Spinal cord (tissue), 10 donors: ENCODE measurements around the gene DACH2. TPM values are rescaled to one million over a fixed set of nuclear protein-coding genes. Genes with fewer than 3 reads are reported as not detected.
A peak's percentile ranks its signal among the peaks of the same experiment; 100 is the strongest.
"Not testable (repeated sequence)": the region's sequence is repeated elsewhere in the genome, so short reads cannot be mapped to it uniquely, and the experiment has no call there.

ENCODE experiments used
- DNase-seq, 6 donors: peaks; one replicate each; pipeline versions ENCODE4 v3.0.0 to v3.0.0-alpha.2; 2013 to 2015; ENCODE audit warnings: low spot score in 6 of 6, low read depth in 4 of 6
- H3K27ac ChIP-seq: one replicate; pipeline ENCODE4 v1.5.1; 2013; ENCODE audit warnings: low read depth, low read length, control low read depth
- H3K27me3 ChIP-seq: one replicate; pipeline ENCODE4 v1.6.1; 2013; ENCODE audit warnings: low read length; ENCODE audit not compliant: control insufficient read depth, insufficient read depth
- H3K36me3 ChIP-seq: one replicate; pipeline ENCODE4 v1.6.1; 2013; ENCODE audit warnings: low read length; ENCODE audit not compliant: control insufficient read depth, insufficient read depth
- H3K4me1 ChIP-seq: one replicate; pipeline ENCODE4 v1.6.1; 2013; ENCODE audit warnings: low read length; ENCODE audit not compliant: control insufficient read depth, insufficient read depth
- H3K4me3 ChIP-seq: one replicate; pipeline ENCODE4 v1.5.1; 2013; ENCODE audit warnings: low read depth, low read length, control low read depth
- H3K9me3 ChIP-seq: one replicate; pipeline ENCODE4 v1.6.1; 2013; ENCODE audit warnings: low read length; ENCODE audit not compliant: control insufficient read depth, insufficient read depth
- WGBS: methylation state at CpG from one replicate; pipeline ENCODE4 v1.1.5; 2013; ENCODE audit warnings: missing lambda C conversion rate; ENCODE audit not compliant: insufficient coverage; 5-methylcytosine and 5-hydroxymethylcytosine counted together
- polyA plus RNA-seq, 2 donors: library from polyadenylated mRNA; unstranded; fragments of 120-200 nt; gene quantifications; one replicate each; pipeline ENCODE4 v1.2.1, GENCODE V29; 2013; ENCODE audit not compliant: insufficient read length in 2 of 2
- total RNA-seq, 2 donors: library from RNA; depleted of rRNA in 1 of 2; stranded (reverse); fragments of 120-200 nt in 1 of 2; fragments of >200 nt in 1 of 2; gene quantifications; one replicate each; pipeline versions ENCODE4 v1.2.3 to v1.2.4, GENCODE V29; 2013 to 2014
- donor health status: healthy.

Gene DACH2
- total and polyA plus RNA-seq, 4 donors, result 5.4 to 9.1 (median 7.8) TPM

- Histone ChIP-seq H3K9me3 (no peaks in the 10 kb centered on the region), H3K4me3 (peak overlapping the region; percentile 55), H3K27ac (no peak overlapping the region), H3K36me3 (no peaks in the 10 kb centered on the region), H3K4me1 (peaks cover 6% of the 10 kb centered on the region), H3K27me3 (peaks cover 26% of the 10 kb centered on the region)
- 24% methylated on average over 8 of the region's 11 CpGs for whole genome bisulfite sequencing
- peak in 2 of 6 donors; percentile 3 to 8 for DNase-seq
Measured at GRCh38 chrX:86149119-86149518, 868 bp downstream of the DACH2 start.

DNA sequence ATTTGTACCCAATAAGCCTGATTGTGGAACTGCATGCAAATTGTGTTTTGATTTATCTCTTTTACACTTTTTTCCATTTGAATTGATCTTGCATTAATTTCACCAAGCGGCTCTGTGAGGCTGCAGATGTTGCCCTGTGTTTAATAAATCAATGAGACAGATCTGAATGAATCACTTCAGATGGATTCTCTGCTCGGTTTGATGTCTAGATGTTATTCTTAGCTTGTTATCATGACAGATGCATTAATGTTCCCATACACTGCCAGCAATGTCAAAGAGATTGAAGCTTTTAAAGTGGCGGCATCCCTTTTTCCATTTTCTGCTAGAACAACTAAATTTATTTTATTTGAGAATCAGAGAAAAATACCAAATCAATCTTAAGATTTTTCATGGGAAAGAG lies 6.3 kb downstream of the DACH2 start:
- peaks cover 10% of the 10 kb centered on the region for H3K27me3 ChIP-seq
- no peaks in the 10 kb centered on the region for H3K4me1 ChIP-seq
- H3K36me3 ChIP-seq, result no peaks in the 10 kb centered on the region
- no CpG with 5 or more reads among the region's 3 CpGs for WGBS
- no peak overlapping the region for H3K4me3 ChIP-seq
- H3K27ac ChIP-seq, result no peak overlapping the region
- DNase-seq, result peak in 2 of 6 donors; percentile 5 to 30
- no peaks in the 10 kb centered on the region for H3K9me3 ChIP-seq

DNA sequence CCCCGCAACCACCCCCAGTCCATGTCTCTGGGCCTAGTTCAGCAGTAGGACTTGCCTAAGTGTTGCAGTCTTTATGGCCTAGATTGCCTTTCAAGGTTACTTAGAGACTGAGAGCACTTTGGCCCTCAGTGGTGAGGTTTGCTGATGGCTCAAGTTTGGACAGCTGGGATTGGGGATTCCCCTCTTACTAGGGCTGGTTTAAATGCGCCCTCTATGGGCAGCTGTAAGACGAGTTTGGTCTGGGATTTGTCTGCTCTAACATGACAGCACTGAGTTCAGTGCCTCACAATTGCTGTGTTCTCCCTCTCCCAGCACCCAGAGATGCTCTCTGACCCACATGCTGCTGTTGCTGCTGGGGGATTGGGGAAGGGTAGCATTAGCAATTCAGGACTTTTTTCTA lies 23.1 kb downstream of the DACH2 start:
- no peak for DNase-seq
- WGBS, result 75% methylated on average over 1 of the region's 3 CpGs
- no peak overlapping the region for H3K27ac ChIP-seq
- H3K4me3 ChIP-seq, result no peak overlapping the region
- H3K27me3 ChIP-seq, result peaks cover 2% of the 10 kb centered on the region
- no peaks in the 10 kb centered on the region for H3K36me3 ChIP-seq
- no peaks in the 10 kb centered on the region for H3K4me1 ChIP-seq
- no peaks in the 10 kb centered on the region for H3K9me3 ChIP-seq

GRCh38 chrX:86178906-86179305 lies 30.7 kb downstream of the DACH2 start:
- no peaks in the 10 kb centered on the region for H3K36me3 ChIP-seq
- no peak overlapping the region for H3K4me3 ChIP-seq
- DNase-seq, result peak in 1 of 6 donors; percentile 4
- no peak overlapping the region for H3K27ac ChIP-seq
- no peaks in the 10 kb centered on the region for H3K9me3 ChIP-seq
- H3K27me3 ChIP-seq, result peaks cover 2% of the 10 kb centered on the region
- no CpG with 5 or more reads among the region's 1 CpG for WGBS
- H3K4me1 ChIP-seq, result no peaks in the 10 kb centered on the region

DNA sequence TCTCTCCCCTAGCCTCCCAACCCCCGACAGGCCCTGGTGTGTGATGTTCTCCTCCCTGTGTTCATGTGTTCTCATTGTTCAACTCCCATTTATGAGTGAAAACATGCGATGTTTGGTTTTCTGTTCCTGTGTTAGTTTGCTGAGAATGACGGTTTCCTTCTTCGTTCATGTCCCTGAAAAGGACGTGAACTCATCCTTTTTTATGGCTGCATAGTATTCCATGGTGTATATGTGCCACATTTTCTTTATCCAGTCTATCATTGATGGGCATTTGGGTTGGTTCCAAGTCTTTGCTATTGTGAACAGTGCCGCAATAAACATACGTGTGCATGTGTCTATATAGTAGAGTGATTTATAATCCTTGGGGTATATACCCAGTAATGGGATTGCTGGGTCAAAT lies 33.1 kb downstream of the DACH2 start:
- not testable (repeated sequence) for H3K36me3 ChIP-seq, H3K27ac ChIP-seq, DNase-seq, H3K4me3 ChIP-seq, H3K4me1 ChIP-seq, H3K27me3 ChIP-seq, H3K9me3 ChIP-seq
- no CpG with 5 or more reads among the region's 7 CpGs for WGBS

- Histone ChIP-seq H3K27me3 (no peaks in the 10 kb centered on the region), H3K4me1 (no peaks in the 10 kb centered on the region), H3K36me3 (no peaks in the 10 kb centered on the region), H3K9me3 (no peaks in the 10 kb centered on the region), H3K27ac (no peak overlapping the region), H3K4me3 (no peak overlapping the region)
- DNase-seq, result no peak
- no CpG with 5 or more reads among the region's 1 CpG for WGBS
Measured at GRCh38 chrX:86192827-86193226, 44.6 kb downstream of the DACH2 start.

- no peak for DNase-seq
- Histone ChIP-seq H3K4me1 (no peaks in the 10 kb centered on the region), H3K4me3 (no peak overlapping the region), H3K36me3 (no peaks in the 10 kb centered on the region), H3K27ac (no peak overlapping the region), H3K9me3 (no peaks in the 10 kb centered on the region), H3K27me3 (no peaks in the 10 kb centered on the region)
- 86% methylated on average over 6 of the region's 6 CpGs for whole genome bisulfite sequencing
Measured at GRCh38 chrX:86194758-86195157, 46.5 kb downstream of the DACH2 start.

GRCh38 chrX:86195343-86195742 lies 47.1 kb downstream of the DACH2 start:
- no peak for DNase-seq
- Histone ChIP-seq H3K27me3 (no peaks in the 10 kb centered on the region), H3K36me3 (no peaks in the 10 kb centered on the region), H3K9me3 (no peaks in the 10 kb centered on the region), H3K4me1 (no peaks in the 10 kb centered on the region), H3K27ac (no peak overlapping the region), H3K4me3 (no peak overlapping the region)
- WGBS, result 68% methylated on average over 2 of the region's 2 CpGs

GRCh38 chrX:86197815-86198214 lies 49.6 kb downstream of the DACH2 start:
- H3K27ac ChIP-seq, result no peak overlapping the region
- 67% methylated on average over 1 of the region's 1 CpG for WGBS
- no peaks in the 10 kb centered on the region for H3K4me1 ChIP-seq
- DNase-seq, result no peak
- H3K27me3 ChIP-seq, result no peaks in the 10 kb centered on the region
- no peak overlapping the region for H3K4me3 ChIP-seq
- no peaks in the 10 kb centered on the region for H3K36me3 ChIP-seq
- no peaks in the 10 kb centered on the region for H3K9me3 ChIP-seq

DNA sequence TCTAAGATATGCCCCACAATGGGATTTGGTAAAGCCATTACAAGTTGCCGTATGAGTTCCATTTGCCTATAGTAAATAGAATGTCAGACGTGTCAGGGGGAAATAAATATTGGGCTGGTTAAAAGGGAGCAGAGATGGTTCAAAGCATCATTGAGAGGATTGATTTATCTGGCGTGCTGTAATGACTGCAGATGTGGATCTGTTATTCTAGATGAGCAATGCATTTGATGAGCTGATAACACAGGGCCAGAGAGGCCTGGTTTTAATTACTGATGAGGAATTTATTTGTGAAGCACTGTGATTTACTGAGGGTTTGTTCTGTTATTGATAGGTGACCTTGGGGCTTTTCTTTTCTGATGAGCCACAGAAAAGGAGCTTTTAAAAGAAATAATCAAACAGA lies 62.5 kb downstream of the DACH2 start:
- Histone ChIP-seq H3K4me3 (no peak overlapping the region), H3K36me3 (no peaks in the 10 kb centered on the region), H3K4me1 (no peaks in the 10 kb centered on the region), H3K27ac (no peak overlapping the region), H3K9me3 (no peaks in the 10 kb centered on the region), H3K27me3 (no peaks in the 10 kb centered on the region)
- DNase-seq, result no peak
- 43% methylated on average over 2 of the region's 3 CpGs for WGBS
